Renal cortical epithelial cell (primary cell): ENCODE measurements around the gene CCN5. TPM values are rescaled to one million over a fixed set of nuclear protein-coding genes. Genes with fewer than 3 reads are reported as not detected.
"Not testable (repeated sequence)": the region's sequence is repeated elsewhere in the genome, so short reads cannot be mapped to it uniquely, and the experiment has no call there.

Experiments used
- DNase-seq: peaks from one replicate; pipeline ENCODE4 v3.0.0-alpha.2; 2011; ENCODE audit warnings: low read depth
- total RNA-seq: library from RNA; depleted of rRNA; stranded (reverse); fragments of >200 nt; gene quantifications from 2 replicates; pipeline ENCODE4 v1.2.3, GENCODE V29; 2014

The CCN5 gene, protein sequence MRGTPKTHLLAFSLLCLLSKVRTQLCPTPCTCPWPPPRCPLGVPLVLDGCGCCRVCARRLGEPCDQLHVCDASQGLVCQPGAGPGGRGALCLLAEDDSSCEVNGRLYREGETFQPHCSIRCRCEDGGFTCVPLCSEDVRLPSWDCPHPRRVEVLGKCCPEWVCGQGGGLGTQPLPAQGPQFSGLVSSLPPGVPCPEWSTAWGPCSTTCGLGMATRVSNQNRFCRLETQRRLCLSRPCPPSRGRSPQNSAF
- 0.10 TPM in 1 of 2 replicates, not detected in the other for total RNA-seq

DNA sequence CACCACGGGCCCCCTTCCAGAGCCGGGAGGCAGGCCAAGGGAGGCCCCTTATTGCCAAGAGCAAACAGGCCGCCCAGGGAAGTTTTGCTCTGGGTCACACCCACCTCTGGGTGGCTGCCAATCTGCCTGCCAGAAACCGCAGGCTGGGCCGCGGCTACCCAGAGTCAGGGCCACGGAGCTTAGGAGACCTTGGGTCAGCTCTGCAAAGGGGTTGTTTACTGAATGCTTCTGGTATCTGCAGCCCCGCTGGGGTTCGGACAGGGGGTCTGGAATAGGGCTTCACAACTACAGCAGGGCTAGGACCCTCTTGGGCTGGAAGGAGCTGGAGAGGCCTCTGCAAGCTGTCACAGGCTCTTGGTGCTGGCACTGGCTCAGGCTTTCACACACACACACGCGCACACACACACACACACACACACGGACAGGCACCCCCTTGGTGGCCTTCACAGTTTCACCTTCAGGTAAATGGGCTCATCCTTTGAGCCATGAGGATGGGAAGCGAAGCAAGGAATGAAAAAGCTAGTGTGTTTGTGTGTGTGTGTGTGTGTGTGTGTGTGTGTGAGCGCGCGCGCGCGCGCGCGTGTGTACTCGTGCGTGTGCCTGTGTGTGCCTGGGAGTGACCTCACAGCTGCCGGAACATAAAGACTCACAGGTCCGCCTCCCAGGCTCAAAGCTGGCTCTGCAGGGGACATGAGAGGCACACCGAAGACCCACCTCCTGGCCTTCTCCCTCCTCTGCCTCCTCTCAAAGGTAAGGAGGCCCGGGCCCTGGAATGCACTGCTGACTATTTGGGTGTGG, at the start of gene CCN5:
TSS of gene CCN5 (plus strand) at position 669 of the 798 bp plus-strand sequence. CDS start at position 691, 22 bp downstream.
- peak; percentile 79 for DNase-seq

DNA sequence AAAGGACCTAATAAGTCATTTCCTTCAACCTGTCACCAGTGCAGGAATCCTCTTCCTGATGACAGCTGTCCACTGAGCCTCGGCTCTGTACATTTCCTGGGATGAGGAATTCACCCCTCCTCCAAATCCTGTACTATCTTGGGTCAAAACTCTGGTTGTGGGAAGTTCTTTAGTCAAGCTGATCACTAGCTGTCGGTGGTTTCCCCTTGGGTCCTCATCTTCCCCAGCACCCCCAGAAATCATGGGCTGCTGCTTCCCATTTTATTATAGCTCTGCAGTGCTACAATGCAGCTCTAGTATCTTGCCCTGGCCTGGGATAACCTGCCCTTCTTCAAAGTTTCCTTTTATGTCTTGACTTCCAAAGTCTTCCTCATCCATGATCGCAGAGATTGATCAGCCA, 49.1 kb upstream of the CCN5 start:
- DNase-seq = no peak

DNA sequence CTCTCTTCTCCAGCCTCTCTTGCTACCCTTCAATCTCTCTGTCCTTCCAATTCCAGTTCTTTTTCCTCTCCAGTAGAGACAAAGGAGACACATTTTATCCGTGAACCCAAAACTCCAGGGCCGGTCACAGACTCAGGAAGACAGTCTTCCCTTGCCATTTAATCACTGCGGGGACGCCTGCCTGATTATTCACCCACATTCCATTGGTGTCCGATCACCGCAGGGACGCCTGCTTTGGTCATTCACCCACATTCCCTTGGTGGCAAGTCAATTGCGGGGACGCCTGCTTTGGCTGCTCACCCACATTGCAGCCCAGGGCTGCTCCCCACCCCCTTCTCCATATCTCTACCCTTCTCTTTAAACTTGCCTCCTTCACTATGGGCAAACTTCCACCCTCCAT, 44.3 kb upstream of the CCN5 start:
- not testable (repeated sequence) for DNase-seq

DNA sequence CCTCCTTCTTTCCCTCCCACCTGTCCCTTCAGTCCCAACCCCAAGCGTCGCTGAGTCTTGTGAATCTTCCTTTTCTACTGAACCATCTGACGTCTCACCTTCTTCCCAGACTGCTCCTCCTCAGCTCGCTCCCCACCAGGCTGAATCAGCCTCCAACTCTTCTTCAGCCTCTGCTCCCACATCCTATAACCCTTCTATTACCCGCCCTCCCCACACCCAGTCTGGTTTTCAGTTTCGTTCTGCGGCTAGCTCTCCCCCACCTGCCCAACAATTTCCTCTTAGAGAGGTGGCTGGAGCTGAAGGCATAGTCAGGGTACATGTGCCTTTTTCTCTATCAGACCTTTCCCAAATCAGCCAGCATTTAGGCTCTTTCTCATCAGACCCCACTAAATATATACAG, 43.6 kb upstream of the CCN5 start:
- DNase-seq = not testable (repeated sequence)

DNA sequence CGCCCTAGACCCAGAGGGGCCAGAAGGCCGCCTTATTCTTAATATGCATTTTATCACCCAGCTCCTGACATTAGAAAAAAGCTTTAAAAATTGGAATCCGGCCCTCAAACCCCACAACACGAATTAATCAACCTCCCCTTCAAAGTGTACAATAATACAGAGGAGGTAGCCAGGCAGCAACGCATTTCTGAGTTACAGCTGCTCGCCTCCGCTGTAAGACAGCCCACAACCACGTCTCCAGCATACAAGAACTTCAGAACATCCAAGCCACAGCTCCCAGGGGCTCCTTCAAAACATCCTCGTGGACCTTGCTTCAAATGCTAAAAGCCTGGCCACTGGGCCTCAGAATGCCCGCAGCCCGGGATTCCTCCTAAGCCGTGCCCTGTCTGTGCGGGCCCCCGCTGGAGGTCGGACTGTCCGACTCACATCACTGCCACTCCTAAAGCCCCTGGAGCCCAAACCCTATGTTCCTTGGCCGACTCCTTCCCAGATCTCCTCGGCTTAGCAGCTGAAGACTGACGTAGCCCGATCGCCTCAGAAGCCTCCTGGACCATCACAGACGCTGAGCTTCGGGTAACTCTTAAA, 42.8 kb upstream of the CCN5 start:
- not testable (repeated sequence) for DNase-seq

DNA sequence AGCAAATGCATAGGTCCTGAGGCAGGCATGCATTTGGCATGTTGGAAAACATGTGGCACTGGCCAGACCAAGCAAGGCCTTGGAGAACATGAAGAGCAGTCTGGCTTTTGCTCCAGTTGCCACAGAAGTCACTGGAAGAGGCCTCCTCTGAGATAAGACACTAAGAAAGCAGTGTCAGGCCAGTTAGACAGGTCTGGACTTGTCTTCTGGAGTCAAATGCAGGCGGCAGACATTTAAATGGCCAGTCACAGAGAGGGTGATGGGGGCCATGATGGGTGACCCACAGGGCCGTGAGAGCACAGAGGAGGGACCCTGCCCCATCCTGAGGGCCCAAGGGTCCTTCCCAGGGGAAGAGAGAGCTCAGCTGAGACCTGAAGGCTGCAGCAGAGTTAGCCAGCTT, 36.9 kb upstream of the CCN5 start:
- no peak for DNase-seq

DNA sequence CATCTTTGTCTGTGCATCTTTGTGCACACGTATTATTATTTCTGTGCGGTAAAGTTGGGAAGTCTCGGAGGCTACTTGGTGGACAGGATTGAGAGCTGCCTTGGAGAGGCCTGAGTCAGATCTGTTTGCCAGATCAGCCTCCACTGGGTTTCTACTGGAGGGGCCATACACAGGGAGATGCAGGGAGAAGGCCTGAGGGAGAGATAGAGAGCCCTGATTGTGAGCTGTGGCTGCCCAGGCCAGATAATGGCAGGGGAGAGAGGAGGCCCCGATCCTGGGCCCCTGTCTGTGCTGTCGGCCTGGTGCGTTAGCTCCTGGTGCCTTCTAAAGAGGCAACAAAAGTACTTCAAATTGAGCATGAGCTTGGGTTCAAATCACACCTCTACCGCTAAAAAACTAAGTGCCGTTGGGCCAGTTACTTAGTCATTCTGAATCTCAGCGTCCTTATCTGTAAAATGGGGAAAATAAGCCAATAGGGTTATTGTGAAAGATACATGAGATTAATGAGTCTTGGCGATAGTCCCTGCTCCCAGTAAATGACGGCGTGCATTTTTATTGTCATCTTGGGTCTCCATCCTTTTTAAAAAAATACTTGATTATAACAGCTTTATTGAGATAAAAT, 36.1 kb upstream of the CCN5 start:
- no peak for DNase-seq

DNA sequence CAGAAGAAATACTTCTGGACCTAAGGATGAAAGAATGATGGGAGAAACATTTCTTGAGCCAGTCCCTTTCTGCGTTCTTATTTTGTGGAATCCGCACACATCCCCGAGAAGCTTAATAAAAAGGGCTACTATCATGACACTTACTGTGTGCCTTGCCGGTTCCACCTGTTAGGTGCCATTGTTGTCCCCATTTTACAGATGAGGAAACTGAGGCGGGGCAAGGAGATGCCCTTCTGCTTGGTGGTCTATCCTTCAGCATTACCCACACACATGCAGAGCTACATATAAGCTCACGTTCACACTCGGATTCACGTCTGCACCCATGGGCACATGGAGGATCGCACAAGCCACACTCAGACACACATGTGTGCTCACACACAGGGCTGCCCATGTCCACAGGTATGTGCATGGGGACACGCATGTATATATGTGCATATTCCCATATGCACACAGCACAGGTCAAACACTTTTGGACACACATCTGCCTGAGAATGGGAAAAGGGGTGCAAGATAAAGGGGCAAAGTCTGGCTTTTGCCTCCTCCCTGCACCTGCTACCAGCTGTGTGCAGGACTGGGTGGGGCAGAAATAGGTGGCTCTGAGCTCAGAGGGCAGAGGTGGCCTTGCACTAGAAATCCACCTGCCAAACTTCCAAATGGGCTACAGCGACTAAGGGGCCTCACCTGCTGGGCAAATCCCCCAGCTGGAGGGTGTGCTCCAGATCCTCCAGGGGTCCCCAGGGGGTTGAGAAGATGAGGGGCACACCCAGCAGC, 33.2 kb upstream of the CCN5 start:
- DNase-seq = no peak

DNA sequence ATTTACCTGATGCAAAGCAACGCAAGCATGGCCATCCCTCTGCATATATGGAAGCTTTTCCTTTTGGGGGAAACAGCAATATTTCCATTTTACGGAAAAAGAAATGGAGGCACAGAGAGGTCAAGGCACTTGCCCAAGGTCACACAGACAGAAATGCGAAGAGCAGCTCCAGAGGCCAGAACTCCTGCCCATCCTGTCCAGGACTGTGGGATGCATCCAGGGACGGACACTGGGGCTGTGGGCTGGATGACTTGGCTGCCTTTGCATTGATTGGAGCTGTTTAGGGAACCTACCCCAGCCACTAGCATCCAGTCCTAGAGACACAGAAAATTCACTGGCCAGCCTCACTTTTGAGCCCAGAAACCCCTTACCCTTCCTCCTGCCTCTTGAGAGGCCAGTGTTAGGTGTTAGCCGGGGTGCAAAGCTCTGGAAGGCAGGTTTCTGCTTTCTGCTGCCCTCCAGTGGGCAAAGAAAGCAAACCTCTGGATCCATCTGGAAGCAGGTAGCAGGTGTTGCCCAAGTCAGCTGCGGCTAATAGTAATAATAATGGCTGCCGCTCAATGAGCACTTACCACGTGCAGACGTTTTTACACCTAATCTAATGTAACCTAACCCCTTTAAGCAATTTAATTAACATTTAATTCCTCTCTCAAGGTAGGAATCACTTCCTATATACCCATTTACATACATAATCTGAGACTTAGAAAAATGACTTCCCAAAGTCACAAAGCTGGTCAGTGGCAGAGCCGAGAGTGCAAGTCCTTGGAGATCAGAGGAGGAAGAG, 31.7 kb upstream of the CCN5 start:
- DNase-seq = peak; percentile 53

DNA sequence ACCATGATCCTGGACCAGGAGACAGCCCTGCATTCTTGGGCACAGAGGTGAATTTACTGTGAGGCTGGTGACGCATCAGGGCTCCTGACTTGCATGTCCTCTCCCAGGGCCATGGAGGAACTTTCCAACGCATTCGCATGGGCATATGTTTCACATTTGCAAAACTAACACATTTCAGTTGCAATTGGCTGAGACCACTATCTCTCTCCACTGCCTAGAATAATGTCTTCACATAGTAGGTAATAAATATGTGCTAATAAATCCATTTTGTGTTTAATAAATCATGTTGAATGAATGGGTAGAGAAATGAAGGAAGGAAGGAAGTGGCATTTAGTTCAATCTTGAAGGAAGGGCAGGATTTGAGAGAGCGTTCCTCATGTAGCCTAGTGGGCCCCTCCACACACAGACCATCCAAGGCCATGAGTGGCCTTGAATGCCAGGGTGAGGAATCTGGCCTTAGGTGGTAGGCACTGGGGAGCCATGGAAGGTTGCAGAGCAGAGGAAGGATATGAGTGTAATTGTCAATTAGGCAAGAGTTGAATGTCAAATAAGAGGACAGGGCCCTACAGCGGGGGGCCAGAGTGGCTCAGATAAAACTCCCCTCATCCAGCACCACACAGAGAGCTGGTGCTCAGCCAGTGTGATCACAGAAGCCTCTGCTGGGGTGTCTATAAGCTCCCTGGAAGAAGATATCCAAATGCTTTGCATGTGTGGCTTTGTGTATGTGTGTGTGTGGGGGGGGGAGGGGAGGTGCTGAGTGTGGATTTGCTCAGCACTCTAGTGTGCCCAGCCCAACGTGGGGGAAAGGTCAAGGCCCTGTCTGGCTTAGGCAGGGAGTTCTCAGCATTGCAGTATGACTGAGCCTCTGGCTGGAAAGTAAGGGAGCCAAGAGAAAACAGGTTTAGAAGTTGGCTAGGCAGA, 30.9 kb upstream of the CCN5 start:
- DNase-seq = no peak

DNA sequence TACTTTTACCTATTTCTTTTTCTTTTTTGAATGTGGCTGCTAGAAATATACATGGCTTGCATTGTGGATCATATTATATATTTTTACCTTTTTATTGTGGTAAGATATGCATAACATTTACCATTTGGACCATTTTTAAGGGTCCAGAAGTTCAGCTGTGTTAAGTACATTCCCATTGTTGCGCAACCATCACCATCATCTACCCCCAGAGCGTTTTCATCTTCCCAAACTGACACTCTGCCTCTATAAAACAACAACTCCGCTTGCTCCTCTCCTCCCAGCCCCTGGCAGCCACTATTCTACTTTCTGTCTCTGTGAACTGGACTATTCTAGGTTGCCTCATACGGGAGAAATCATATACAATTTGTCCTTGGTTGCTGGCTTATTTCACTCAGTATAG, 28.2 kb upstream of the CCN5 start:
- DNase-seq = no peak

DNA sequence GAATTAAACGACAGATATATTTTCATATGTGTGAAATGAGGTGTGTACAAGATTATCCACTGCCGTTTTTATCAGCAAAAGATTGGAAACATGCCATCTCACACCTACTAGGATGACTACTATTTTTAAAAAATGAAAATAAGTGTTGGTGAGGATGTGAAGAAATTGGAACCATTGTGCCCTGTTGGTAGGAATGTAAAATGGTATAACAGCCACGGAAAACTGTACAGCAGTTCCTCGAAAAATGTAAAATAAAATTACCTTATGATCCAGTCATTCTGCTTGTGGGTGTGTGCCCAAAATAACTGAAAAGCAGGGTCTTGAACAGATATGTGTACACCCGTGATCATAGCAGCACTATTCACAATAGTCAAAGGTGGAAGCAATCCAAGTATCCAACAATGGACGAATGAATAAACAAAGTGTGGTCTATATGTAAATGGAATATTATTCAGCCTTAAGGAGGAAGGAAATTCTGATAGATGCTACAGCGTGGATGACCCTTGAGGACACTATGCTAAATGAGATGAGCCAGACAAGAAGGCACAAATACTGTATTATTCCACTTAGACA, 27.0 kb upstream of the CCN5 start:
- no peak for DNase-seq

DNA sequence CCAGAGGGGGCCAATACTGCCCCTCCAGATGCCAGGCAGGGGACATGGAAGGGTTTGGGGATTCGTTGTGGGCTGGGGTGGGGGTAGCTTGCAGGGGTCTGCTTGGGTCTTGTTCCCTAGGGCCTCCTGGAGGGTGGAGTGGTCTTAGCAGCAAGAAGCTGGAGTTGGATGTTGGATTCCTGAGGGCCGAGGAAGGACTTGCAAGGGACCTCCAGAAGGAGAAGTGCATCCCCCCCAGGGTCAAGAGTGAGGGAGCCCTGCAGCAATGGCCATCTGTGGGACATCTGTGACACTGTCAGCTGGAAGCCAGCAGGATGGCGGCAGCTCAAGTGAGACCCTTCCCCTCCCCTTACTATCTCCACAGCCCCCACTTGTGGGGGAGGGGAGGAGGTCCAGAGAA, 25.4 kb upstream of the CCN5 start:
- DNase-seq = no peak

DNA sequence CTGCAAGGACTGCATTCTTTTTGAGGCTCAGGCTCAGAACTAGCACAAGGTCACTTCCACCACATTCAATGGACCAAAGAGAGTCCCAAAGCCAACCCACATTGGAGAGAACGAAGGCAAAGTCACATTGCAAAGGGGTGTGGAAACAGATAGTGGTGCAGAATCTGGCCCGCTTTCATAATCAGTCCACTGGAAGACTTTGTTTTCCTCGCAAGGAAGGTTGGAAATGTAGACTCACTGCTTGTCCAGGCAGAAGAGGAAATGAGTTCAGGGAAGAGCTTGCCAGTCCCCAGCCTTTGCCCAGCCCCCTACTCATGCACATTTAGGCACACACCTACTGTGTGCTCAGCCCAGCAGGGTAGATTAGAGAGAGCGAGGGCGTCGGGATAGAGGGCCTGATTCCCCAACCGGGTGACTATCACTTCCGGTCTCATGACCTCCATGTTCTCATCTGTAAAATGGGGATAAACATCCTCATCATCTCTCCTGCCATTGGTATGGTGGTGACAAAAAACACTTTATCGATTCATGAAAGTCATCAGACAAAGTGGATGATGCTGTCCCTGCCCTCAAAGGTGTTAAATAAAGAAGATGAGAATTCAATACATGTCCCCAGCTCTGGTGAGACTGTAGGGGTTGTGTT, 24.3 kb upstream of the CCN5 start:
- no peak for DNase-seq

DNA sequence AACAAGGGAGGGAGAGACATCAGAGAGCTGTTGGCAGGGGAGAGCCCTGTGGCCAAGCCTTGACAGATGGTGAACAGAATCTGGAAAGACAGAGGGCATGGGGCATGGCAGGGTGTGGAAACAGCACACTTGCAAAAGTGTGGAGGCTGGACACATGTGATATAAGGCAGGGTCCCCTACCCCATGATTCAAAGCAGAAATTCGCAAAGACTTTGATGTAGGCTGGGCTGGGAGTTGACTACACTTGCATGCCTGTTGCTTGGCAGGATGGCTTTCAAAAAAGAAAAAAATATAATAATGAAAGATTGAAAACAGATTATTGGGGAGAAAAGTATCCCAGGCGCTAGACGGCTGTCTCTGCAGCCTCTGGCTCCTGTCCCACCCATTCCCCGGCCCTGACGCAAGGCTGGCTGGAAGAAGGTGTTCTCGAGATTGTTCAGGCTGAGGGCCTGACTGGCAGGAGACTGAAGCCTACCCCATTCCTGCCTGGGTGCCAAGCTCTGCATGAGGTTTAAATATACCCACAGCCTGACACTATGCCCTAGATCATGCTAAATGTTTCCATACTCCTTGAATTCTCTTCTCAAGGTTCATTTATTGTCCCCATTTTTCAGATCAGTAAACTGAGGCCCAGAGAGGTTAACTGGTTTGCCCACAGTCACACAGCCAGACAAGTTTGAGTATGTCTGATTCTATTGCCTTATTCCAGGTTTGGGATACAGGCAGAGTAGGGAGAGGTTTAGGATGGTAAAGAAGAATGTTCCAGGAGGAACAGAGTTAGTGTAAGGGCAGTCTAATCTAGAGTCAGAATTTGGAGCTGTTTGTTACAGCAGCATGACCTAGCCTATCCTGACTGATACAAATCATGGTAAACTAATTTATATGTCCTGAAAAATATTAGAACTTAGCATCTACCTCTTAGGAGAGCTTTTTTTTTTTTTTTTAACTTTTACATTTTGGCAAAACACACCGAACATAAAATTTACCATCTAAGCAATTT, 23.4 kb upstream of the CCN5 start:
- DNase-seq = no peak

DNA sequence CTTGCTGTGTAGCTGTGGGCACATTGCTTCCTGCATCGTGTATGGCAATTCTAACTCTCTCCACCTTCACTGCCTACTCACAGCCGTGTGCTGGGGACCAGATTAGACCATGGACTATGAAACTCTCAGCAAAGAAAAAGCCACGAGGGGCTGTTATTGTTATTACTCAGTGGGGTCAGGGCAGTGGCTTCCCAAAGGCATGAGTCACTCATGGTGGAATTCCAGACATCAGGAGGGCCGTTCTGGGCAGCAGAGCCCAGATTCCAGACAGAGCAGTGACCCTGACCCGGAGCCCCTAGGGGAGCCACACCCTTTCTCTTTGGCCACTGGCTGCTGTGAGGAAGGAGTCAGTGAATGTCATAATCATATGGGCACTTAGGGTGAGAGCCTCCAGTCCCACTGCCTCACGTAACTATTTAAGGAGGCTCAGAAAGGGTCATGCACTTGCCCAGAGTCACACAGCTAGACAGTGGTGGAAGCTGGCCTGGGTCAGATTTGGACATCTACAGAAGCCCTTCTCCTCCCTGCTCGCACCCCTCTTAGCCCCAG, 22.2 kb upstream of the CCN5 start:
- DNase-seq = peak; percentile 99

DNA sequence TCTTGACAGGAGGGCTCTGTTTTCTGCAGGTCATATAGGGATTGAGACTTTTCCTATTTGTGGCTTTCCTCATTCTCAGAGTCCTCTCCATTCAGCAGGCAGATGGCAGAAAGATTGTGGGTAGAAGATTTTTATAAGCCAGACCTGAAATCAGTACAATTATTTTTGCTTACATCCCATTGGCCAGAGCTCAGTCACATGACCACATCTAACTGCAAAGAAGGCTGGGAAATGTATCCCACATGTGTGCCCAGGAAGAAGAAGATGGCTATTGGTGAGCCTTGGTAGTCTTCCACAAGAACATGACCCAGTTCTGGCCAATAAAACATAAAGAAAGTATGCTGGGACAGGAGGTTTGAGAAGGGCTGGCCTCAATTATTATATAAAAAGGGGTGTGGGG, 21.5 kb upstream of the CCN5 start:
- DNase-seq = no peak
